ENCODE measurements around the gene ZFYVE21. TPM values are rescaled to one million over a fixed set of nuclear protein-coding genes. Genes with fewer than 3 reads are reported as not detected.
A peak's percentile ranks its signal among the peaks of the same experiment; 100 is the strongest.

ZFYVE21 gene
- total RNA-seq, 2 donors from 2014 or later: 162 to 215 TPM

- intact Hi-C loops (cut with DNase I): no loop called here
- H3K9me3 ChIP-seq: no peaks in the 10 kb centered on the region
- 93% methylated on average over 30 of the region's 30 CpGs for WGBS
- TF ChIP-seq POLR2AphosphoS5 (IDR thresholded peaks at IDR 0.05): no peak
- no peak for TF ChIP-seq POLR2A (IDR thresholded peaks at IDR 0.05)
- TF ChIP-seq, protein P1, sequence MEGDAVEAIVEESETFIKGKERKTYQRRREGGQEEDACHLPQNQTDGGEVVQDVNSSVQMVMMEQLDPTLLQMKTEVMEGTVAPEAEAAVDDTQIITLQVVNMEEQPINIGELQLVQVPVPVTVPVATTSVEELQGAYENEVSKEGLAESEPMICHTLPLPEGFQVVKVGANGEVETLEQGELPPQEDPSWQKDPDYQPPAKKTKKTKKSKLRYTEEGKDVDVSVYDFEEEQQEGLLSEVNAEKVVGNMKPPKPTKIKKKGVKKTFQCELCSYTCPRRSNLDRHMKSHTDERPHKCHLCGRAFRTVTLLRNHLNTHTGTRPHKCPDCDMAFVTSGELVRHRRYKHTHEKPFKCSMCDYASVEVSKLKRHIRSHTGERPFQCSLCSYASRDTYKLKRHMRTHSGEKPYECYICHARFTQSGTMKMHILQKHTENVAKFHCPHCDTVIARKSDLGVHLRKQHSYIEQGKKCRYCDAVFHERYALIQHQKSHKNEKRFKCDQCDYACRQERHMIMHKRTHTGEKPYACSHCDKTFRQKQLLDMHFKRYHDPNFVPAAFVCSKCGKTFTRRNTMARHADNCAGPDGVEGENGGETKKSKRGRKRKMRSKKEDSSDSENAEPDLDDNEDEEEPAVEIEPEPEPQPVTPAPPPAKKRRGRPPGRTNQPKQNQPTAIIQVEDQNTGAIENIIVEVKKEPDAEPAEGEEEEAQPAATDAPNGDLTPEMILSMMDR (IDR thresholded peaks at IDR 0.05): no peak
- no peak overlapping the region for H3K4me3 ChIP-seq
- peaks cover 23% of the 10 kb centered on the region for H3K4me1 ChIP-seq (replicated peaks)
- peak overlapping the region; percentile 20 to 88 for H3K27ac ChIP-seq
- DNase-seq (ENCODE audit: low spot score): no peak
- H3K36me3 ChIP-seq: peaks cover 0 to 3% of the 10 kb centered on the region in 2 donors
- no peaks in the 10 kb centered on the region for H3K27me3 ChIP-seq (replicated peaks; ENCODE audit: insufficient read depth)
Measured at GRCh38 chr14:103739793-103740501, 24.3 kb downstream of the ZFYVE21 start.

- no peak overlapping the region for H3K4me3 ChIP-seq
- H3K36me3 ChIP-seq: peaks cover 0 to 3% of the 10 kb centered on the region in 2 donors
- DNase-seq (ENCODE audit: low spot score): no peak
- no peak overlapping the region for H3K27ac ChIP-seq
- TF ChIP-seq, protein P1 (IDR thresholded peaks at IDR 0.05): no peak
- TF ChIP-seq POLR2AphosphoS5 (IDR thresholded peaks at IDR 0.05) (no peak), POLR2A (IDR thresholded peaks at IDR 0.05) (no peak)
- peaks cover 11% of the 10 kb centered on the region for H3K4me1 ChIP-seq (replicated peaks)
- intact Hi-C loops (cut with DNase I): no loop called here
- WGBS: 74% methylated on average over 12 of the region's 14 CpGs
- H3K9me3 ChIP-seq: no peaks in the 10 kb centered on the region
- H3K27me3 ChIP-seq (replicated peaks; ENCODE audit: insufficient read depth): no peaks in the 10 kb centered on the region
Measured at GRCh38 chr14:103740991-103741689, 25.5 kb downstream of the ZFYVE21 start.

- H3K36me3 ChIP-seq: peaks cover 0 to 3% of the 10 kb centered on the region in 2 donors
- no peaks in the 10 kb centered on the region for H3K9me3 ChIP-seq
- no peak for DNase-seq (ENCODE audit: low spot score)
- no peak overlapping the region for H3K4me3 ChIP-seq
- TF ChIP-seq, protein P1 (IDR thresholded peaks at IDR 0.05): no peak
- TF ChIP-seq POLR2AphosphoS5 (IDR thresholded peaks at IDR 0.05): no peak
- no peak for TF ChIP-seq POLR2A (IDR thresholded peaks at IDR 0.05)
- intact Hi-C loops (cut with DNase I): no loop called here
- peaks cover 4% of the 10 kb centered on the region for H3K4me1 ChIP-seq (replicated peaks)
- H3K27me3 ChIP-seq (replicated peaks; ENCODE audit: insufficient read depth): no peaks in the 10 kb centered on the region
- 89% methylated on average over 9 of the region's 9 CpGs for WGBS
- H3K27ac ChIP-seq: no peak overlapping the region
Measured at GRCh38 chr14:103741876-103742275, 26.3 kb downstream of the ZFYVE21 start.

GRCh38 chr14:103742499-103743255, 27.1 kb downstream of the ZFYVE21 start:
- WGBS: 87% methylated on average over 14 of the region's 14 CpGs
- no peaks in the 10 kb centered on the region for H3K4me1 ChIP-seq (replicated peaks)
- DNase-seq (ENCODE audit: low spot score): no peak
- no peaks in the 10 kb centered on the region for H3K9me3 ChIP-seq
- TF ChIP-seq POLR2AphosphoS5 (IDR thresholded peaks at IDR 0.05) (no peak), POLR2A (IDR thresholded peaks at IDR 0.05) (no peak)
- TF ChIP-seq, protein P1 (IDR thresholded peaks at IDR 0.05): no peak
- H3K36me3 ChIP-seq: peaks cover 0 to 3% of the 10 kb centered on the region in 2 donors
- no peaks in the 10 kb centered on the region for H3K27me3 ChIP-seq (replicated peaks; ENCODE audit: insufficient read depth)
- intact Hi-C loops (cut with DNase I): no loop called here
- peak overlapping the region in 1 of 2 donors; percentile 1 for H3K27ac ChIP-seq
- H3K4me3 ChIP-seq: no peak overlapping the region
